Gastrocnemius medialis (tissue), 4 donors: ENCODE results near the gene CNTLN. TPM values are rescaled to one million over a fixed set of nuclear protein-coding genes. Genes with fewer than 3 reads are reported as not detected.

Experiments
- ATAC-seq, 2 donors: fragments of 150-250 bp; one replicate each; pipeline ENCODE4 v1.9.1; 2016
- DNase-seq, 2 donors: peaks; one replicate each; pipeline ENCODE4 v3.0.0-alpha.2; 2019
- H3K27ac ChIP-seq, 4 donors: fragments of 200-600 bp; sonication (generic); 1 replicate in 1 of 4; 2 replicates in 3 of 4; pipeline ENCODE4 v1.5.1; 2016 to 2018; ENCODE audit warnings: mild to moderate bottlenecking in 2 of 4, moderate library complexity in 1 of 4
- H3K27me3 ChIP-seq, 3 donors: fragments of 200-600 bp; sonication (generic) in 2 of 3; 1 replicate in 1 of 3; 2 replicates in 2 of 3; pipeline versions ENCODE4 v1.5.1 to v1.6.0; 2016 to 2019; ENCODE audit warnings: mild to moderate bottlenecking in 1 of 3, moderate library complexity in 1 of 3
- H3K36me3 ChIP-seq, 2 donors: fragments of 200-600 bp; sonication (generic) in 1 of 2; one replicate each; pipeline ENCODE4 v1.5.1; 2017 to 2018
- H3K4me1 ChIP-seq, 2 donors: fragments of 200-600 bp; sonication (generic) in 1 of 2; one replicate each; pipeline ENCODE4 v1.5.1; 2016 to 2017; ENCODE audit warnings: mild to moderate bottlenecking in 2 of 2
- H3K4me3 ChIP-seq, 4 donors: fragments of 200-600 bp; sonication (generic) in 3 of 4; 1 replicate in 1 of 4; 2 replicates in 3 of 4; pipeline ENCODE4 v1.5.1; 2016 to 2019; ENCODE audit warnings: mild to moderate bottlenecking in 2 of 4
- H3K9me3 ChIP-seq, 3 donors: fragments of 200-600 bp; sonication (generic) in 2 of 3; 1 replicate in 1 of 3; 2 replicates in 2 of 3; pipeline ENCODE4 v1.5.1; 2016 to 2019
- POLR2A ChIP-seq, 2 donors: fragments of 450-650 bp; IDR thresholded peaks; one replicate each; pipeline ENCODE4 v1.6.1; 2017; ENCODE audit warnings: antibody characterized with exemption in 2 of 2, mild to moderate bottlenecking in 2 of 2, moderate library complexity in 2 of 2
- in situ Hi-C, 4 donors: fragments of 200-750 bp; cut with MboI; loops; one replicate each; pipeline versions ENCODE4 v1.15.0 to v1.8.0; 2017; ENCODE audit warnings: low sequenced_read_pairs in 4 of 4
- intact Hi-C: fragments of 100-400 bp; cut with DNase I; formaldehyde crosslinking; loops from one replicate; pipeline ENCODE4 v1.15.1; 2023; ENCODE audit warnings: low total_unique reads
- total RNA-seq, 4 donors: library from RNA; depleted of rRNA; stranded (reverse); fragments of >200 nt; gene quantifications; one replicate each; pipeline versions ENCODE4 v1.1.0 to v1.2.3, GENCODE V29; 2016
- TF ChIP-seq, protein P1 (sequence below), 5 experiments: fragments of 450-650 bp in 3 of 5; fragments of 200-600 bp in 2 of 5; sonication (generic) in 2 of 5; IDR thresholded peaks in 4 of 5; conservative IDR thresholded peaks in 1 of 5; 1 replicate in 4 of 5; 2 replicates in 1 of 5; pipeline ENCODE4 v1.5.1; 2016 to 2019; ENCODE audit warnings: antibody characterized with exemption in 5 of 5, mild to moderate bottlenecking in 3 of 5, moderate library complexity in 3 of 5

Gene CNTLN
- total RNA-seq, 4 donors from 2014 or later = 1.3 to 6.6 (median 2.4) TPM

DNA sequence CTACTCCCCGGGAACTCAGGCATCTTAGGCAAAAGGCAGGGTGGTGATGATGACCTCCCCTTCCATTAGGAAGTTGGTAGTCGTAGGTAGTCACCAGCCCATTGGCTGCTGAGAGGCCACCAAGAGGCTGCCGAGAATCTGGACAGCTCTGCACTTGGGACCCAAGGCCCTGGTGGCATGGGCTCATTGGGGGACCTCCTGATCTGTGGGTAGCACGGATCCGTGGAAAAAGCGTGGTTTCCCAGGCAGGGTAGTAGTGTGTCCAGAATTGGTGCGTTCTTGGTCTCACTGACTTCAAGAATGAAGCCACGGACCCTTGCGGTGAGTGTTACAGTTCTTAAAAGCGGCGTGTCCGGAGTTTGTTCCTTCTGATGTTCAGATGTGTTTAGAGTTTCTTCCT lies 158.8 kb downstream of the CNTLN start:
- Histone ChIP-seq H3K27me3 (no peaks in the 10 kb centered on the region), H3K4me3 (no peak overlapping the region), H3K9me3 (no peaks in the 10 kb centered on the region), H3K27ac (no peak overlapping the region), H3K4me1 (no peaks in the 10 kb centered on the region), H3K36me3 (no peaks in the 10 kb centered on the region)
- DNase-seq = no peak
- in situ Hi-C loops (no loop called here), intact Hi-C loops (no loop called here)
- TF ChIP-seq, protein P1, sequence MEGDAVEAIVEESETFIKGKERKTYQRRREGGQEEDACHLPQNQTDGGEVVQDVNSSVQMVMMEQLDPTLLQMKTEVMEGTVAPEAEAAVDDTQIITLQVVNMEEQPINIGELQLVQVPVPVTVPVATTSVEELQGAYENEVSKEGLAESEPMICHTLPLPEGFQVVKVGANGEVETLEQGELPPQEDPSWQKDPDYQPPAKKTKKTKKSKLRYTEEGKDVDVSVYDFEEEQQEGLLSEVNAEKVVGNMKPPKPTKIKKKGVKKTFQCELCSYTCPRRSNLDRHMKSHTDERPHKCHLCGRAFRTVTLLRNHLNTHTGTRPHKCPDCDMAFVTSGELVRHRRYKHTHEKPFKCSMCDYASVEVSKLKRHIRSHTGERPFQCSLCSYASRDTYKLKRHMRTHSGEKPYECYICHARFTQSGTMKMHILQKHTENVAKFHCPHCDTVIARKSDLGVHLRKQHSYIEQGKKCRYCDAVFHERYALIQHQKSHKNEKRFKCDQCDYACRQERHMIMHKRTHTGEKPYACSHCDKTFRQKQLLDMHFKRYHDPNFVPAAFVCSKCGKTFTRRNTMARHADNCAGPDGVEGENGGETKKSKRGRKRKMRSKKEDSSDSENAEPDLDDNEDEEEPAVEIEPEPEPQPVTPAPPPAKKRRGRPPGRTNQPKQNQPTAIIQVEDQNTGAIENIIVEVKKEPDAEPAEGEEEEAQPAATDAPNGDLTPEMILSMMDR (IDR thresholded peaks at IDR 0.05 in 4 of 5, conservative IDR thresholded peaks at IDR 0.05 in 1 of 5) = no peak
- TF ChIP-seq POLR2A (IDR thresholded peaks at IDR 0.05) = no peak
- no peak for ATAC-seq

DNA sequence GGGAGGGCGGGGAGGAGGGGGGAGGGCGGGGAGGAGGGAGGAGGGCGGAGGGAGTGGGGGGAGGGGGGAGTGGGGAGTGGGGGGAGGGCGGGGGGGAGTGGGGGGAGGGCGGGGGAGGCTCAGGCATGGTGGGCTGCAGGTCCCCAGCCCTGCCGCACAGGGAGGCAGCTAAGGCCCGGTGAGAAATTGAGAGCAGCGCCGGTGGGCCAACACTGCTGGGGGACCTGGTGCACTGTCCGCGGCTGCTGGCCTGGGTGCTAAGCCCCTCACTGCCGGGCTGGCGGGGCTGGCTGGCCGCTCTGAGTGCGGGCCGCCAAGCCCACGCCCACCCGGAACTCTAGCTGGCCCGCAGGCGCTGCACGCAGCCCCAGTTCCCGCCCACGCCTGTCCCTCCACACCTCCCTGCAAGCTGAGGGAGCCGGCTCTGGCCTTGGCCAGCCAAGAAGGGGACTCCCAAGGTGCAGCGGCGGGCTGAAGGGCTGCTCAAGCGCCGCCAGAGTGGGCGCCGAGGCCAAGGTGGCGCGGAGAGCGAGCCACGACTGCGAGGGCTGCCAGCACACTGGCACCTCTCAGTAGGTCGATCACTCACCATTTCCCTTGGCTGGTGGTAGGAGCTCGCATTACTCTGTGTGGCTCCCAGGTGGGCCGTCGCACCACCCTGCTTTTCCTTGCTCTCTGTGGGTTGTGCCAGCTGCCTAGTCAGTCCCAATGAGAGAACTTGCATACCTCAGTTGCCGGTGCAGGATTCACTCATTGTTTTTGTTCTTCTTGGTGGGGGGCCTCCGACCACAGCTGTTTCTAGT lies 160.2 kb downstream of the CNTLN start:
- TF ChIP-seq, protein P1 (IDR thresholded peaks at IDR 0.05 in 4 of 5, conservative IDR thresholded peaks at IDR 0.05 in 1 of 5) = no peak
- TF ChIP-seq POLR2A (IDR thresholded peaks at IDR 0.05) = no peak
- H3K27ac ChIP-seq = no peak overlapping the region
- ATAC-seq (no peak), DNase-seq (no peak)
- no peaks in the 10 kb centered on the region for H3K4me1 ChIP-seq
- H3K9me3 ChIP-seq = no peaks in the 10 kb centered on the region
- H3K27me3 ChIP-seq = no peaks in the 10 kb centered on the region
- intact Hi-C loops (no loop called here), in situ Hi-C loops (no loop called here)
- no peak overlapping the region for H3K4me3 ChIP-seq
- H3K36me3 ChIP-seq = no peaks in the 10 kb centered on the region

DNA sequence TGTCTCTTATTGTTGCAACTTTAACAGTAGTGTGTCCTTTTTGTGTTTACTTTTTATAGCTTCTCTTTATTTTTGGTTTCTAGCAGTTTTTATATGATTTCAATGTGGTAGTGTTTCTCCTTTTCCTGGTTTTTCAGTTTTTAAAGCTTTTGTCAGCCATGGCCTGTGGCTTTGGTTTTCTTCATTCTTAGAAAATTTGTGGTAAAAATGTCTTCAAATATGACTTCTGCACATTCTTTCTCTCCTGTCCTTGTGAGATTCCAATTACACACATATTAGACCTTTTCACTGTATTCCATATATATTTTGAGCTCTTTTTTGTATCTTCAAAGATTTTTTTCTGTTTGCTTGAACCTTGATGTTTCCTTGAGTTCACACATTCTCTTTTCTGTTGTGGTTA lies 180.5 kb downstream of the CNTLN start:
- no peaks in the 10 kb centered on the region for H3K9me3 ChIP-seq
- H3K36me3 ChIP-seq = no peaks in the 10 kb centered on the region
- no peaks in the 10 kb centered on the region for H3K4me1 ChIP-seq
- in situ Hi-C loops (no loop called here), intact Hi-C loops (no loop called here)
- H3K27me3 ChIP-seq = no peaks in the 10 kb centered on the region
- no peak overlapping the region for H3K27ac ChIP-seq
- DNase-seq (no peak), ATAC-seq (no peak)
- no peak overlapping the region for H3K4me3 ChIP-seq
- TF ChIP-seq, protein P1 (IDR thresholded peaks at IDR 0.05 in 4 of 5, conservative IDR thresholded peaks at IDR 0.05 in 1 of 5) = no peak
- TF ChIP-seq POLR2A (IDR thresholded peaks at IDR 0.05) = no peak

DNA sequence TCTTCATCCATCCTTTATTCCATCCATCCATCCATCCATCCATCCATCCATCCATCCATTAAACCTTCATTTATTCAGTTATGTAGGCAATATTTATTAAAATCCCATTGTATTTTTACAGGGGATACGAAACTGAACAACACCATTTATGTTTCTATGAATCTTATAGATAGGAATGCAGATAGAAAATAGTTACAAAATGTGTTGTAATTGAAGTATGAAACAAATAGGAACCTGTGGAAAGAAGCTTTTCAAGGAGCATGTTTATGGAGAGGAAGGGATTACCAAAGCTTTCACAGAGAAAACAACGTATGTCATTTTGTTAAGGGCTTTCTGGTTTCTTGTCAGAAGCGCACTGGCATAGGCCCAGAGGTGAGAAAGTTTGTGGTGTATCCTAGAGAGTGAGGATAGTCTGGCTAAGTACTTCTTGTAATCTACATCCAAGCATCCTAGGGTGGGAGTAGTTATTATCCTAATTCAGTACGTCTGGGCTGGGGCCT lies 184.0 kb downstream of the CNTLN start:
- H3K36me3 ChIP-seq = no peaks in the 10 kb centered on the region
- in situ Hi-C loops (no loop called here), intact Hi-C loops (no loop called here)
- no peak for TF ChIP-seq POLR2A (IDR thresholded peaks at IDR 0.05)
- TF ChIP-seq, protein P1 (IDR thresholded peaks at IDR 0.05 in 4 of 5, conservative IDR thresholded peaks at IDR 0.05 in 1 of 5) = no peak
- no peak overlapping the region for H3K4me3 ChIP-seq
- H3K4me1 ChIP-seq = no peaks in the 10 kb centered on the region
- no peaks in the 10 kb centered on the region for H3K9me3 ChIP-seq
- H3K27me3 ChIP-seq = no peaks in the 10 kb centered on the region
- DNase-seq (no peak), ATAC-seq (no peak)
- no peak overlapping the region for H3K27ac ChIP-seq
